ENCODE measurements around the gene SURF6. TPM values are rescaled to one million over a fixed set of nuclear protein-coding genes. Genes with fewer than 3 reads are reported as not detected.
"Not testable (repeated sequence)": the region's sequence is repeated elsewhere in the genome, so short reads cannot be mapped to it uniquely, and the experiment has no call there.

SURF6 gene
- polyA plus RNA-seq, 1 experiment = 8.4 TPM

DNA sequence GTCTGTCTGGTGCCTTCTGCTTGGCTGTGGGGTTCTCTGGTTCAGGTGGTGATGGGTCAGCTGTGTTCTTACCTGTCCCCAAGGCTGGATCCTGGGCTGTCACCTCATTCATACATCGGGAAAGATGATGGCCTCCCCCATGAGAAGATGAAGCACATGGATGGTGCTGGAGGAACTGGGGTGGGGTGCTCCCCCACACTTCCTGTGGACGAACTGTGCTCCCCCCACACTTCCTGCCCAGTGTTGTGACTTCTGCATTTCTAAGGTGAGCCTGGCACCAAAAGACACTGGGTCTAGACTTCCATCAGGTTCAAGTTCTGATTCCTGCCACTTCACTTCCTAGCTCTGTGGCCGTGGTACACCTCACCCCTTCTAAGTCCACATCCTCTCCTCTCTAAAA, 4.3 kb upstream of the SURF6 start:
- no peaks in the 10 kb centered on the region for H3K27me3 ChIP-seq (ENCODE audit: control insufficient read depth, insufficient read depth, low read length)
- ChIA-PET CTCF (interaction anchor here (1.3 to 1.4 kb wide), 2 partner anchors 11 to 154 kb away, joined by 3 read pairs; no protein-coding TSS in a partner anchor), POLR2A (interaction anchor here (0.5 kb wide), 1 partner anchor 23 kb away, joined by 3 read pairs; no protein-coding TSS in a partner anchor)
- no peak overlapping the region for H3K4me3 ChIP-seq (ENCODE audit: low read depth, low read length)
- TF ChIP-seq, protein P1, sequence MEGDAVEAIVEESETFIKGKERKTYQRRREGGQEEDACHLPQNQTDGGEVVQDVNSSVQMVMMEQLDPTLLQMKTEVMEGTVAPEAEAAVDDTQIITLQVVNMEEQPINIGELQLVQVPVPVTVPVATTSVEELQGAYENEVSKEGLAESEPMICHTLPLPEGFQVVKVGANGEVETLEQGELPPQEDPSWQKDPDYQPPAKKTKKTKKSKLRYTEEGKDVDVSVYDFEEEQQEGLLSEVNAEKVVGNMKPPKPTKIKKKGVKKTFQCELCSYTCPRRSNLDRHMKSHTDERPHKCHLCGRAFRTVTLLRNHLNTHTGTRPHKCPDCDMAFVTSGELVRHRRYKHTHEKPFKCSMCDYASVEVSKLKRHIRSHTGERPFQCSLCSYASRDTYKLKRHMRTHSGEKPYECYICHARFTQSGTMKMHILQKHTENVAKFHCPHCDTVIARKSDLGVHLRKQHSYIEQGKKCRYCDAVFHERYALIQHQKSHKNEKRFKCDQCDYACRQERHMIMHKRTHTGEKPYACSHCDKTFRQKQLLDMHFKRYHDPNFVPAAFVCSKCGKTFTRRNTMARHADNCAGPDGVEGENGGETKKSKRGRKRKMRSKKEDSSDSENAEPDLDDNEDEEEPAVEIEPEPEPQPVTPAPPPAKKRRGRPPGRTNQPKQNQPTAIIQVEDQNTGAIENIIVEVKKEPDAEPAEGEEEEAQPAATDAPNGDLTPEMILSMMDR (IDR thresholded peaks at IDR 0.05; ENCODE audit: insufficient read depth, low read depth, low read length) = no peak
- peaks cover 46% of the 10 kb centered on the region for H3K36me3 ChIP-seq (ENCODE audit: control insufficient read depth, insufficient read depth, low read length)
- no peak for DNase-seq (ENCODE audit: low read depth)

DNA sequence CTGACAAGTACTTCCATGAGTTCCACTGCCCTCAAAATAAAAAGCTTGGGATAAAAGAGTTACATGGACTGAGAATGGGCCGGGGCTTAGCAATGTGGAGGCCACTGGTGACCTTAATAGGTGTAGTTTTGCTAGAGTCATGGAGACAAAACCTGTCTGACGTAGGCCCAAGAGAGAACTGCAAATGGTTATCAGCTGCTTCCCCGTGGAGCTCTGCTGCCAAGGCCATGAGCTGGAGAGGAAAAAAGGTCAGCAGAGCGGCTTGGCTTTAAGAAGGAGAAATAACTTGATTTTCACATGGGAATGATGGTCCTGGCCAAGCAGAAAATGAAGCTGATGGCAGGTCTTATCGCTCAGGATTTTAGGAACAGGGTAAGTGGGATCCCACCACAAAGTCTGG, 3.7 kb upstream of the SURF6 start:
- ChIA-PET CTCF (interaction anchor here (1.3 kb wide), 1 partner anchor 12 kb away, joined by 3 read pairs; no protein-coding TSS in a partner anchor), POLR2A (interaction anchor here (0.7 kb wide), 1 partner anchor 263 kb away, joined by 3 read pairs; no protein-coding TSS in a partner anchor)
- DNase-seq (ENCODE audit: low read depth) = no peak
- Histone ChIP-seq H3K27me3 (ENCODE audit: control insufficient read depth, insufficient read depth, low read length) (no peaks in the 10 kb centered on the region), H3K4me3 (ENCODE audit: low read depth, low read length) (no peak overlapping the region), H3K36me3 (ENCODE audit: control insufficient read depth, insufficient read depth, low read length) (peaks cover 40% of the 10 kb centered on the region)
- TF ChIP-seq, protein P1 (IDR thresholded peaks at IDR 0.05; ENCODE audit: insufficient read depth, low read depth, low read length) = no peak

DNA sequence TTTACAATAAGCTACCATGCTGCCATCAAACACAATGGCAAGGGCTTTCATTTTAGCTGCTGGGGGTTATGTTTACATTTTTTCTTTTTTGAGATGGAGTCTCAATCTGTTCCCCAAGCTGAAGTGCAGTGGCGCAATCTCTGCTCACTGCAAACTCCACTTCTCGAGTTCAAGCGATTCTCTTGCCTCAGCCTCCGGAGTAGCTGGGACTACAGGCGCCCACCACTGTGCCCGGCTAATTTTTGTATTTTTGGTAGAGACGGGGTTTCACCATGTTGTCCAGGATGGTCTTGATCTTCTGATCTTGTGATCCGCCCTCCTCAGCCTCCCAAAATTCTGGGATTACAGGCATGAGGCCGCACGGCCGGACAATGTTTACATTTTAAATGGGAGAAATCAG, 1.1 kb downstream of the SURF6 start:
- DNase-seq (ENCODE audit: low read depth); H3K27me3 ChIP-seq (ENCODE audit: control insufficient read depth, insufficient read depth, low read length): not testable (repeated sequence)

DNA sequence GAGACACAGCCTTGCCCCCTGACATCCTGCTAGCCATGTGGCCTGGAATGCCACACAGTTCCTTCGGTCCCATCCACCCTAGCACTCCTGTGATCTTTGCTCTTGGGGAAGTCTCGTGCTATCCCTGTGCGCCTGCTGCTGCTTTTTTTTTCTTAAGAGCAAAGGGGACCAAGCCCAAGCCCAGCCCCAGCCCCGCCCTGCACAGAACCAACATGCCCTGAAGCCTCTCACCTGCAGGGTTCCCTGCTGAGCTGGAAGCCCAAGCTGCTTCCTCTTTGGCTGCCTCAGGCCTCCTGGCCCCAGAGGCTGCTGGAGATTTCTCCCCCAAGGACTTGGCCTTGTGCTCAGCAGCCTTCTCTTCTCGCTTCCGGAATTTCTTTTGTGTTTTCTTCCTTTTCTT, 1.8 kb downstream of the SURF6 start:
- TF ChIP-seq, protein P1 (IDR thresholded peaks at IDR 0.05; ENCODE audit: insufficient read depth, low read depth, low read length) = no peak
- CTCF ChIA-PET = interaction anchor here (0.6 to 1.3 kb wide), 5 partner anchors 8 to 148 kb away, joined by 3 read pairs; no protein-coding TSS in a partner anchor
- Histone ChIP-seq H3K4me3 (ENCODE audit: low read depth, low read length) (no peak overlapping the region), H3K36me3 (ENCODE audit: control insufficient read depth, insufficient read depth, low read length) (peaks cover 32% of the 10 kb centered on the region), H3K27me3 (ENCODE audit: control insufficient read depth, insufficient read depth, low read length) (no peaks in the 10 kb centered on the region)
- no peak for DNase-seq (ENCODE audit: low read depth)
- POLR2A ChIA-PET = no interaction called here

More for the DNA sequence above, 1.1 kb downstream of the SURF6 start:
- Histone ChIP-seq H3K36me3 (ENCODE audit: control insufficient read depth, insufficient read depth, low read length) (peaks cover 32% of the 10 kb centered on the region), H3K4me3 (ENCODE audit: low read depth, low read length) (peak overlapping the region; percentile 96)
- CTCF ChIA-PET = interaction anchor here (0.6 to 1.3 kb wide), 5 partner anchors 9 to 148 kb away, joined by 3 read pairs; no protein-coding TSS in a partner anchor
- POLR2A ChIA-PET = not testable (repeated sequence)

DNA sequence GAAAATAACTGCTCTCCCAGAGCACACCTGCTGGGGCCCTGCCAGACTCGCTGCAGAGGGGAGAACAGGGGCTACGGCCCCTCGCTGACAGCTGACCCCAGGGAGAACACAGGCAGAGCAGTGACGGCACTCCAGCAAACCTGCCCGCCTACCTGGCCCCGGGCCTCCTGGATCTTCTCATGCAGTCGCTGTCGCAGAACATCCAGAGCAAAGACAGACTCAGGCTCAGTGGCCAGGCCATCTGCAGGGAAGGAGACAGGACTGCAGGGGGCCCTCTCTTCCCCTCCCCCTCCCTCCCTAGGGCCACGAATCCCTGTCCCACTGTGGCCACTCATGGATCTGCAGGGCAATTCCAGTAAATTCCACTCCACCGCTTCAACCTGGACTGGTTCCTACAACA, 2.4 kb downstream of the SURF6 start:
- peaks cover 32% of the 10 kb centered on the region for H3K36me3 ChIP-seq (ENCODE audit: control insufficient read depth, insufficient read depth, low read length)
- TF ChIP-seq, protein P1 (IDR thresholded peaks at IDR 0.05; ENCODE audit: insufficient read depth, low read depth, low read length) = no peak
- ChIA-PET CTCF (interaction anchor here (0.6 kb wide), 1 partner anchor 70 kb away, joined by 3 read pairs; no protein-coding TSS in a partner anchor), POLR2A (no interaction called here)
- H3K27me3 ChIP-seq (ENCODE audit: control insufficient read depth, insufficient read depth, low read length) = no peaks in the 10 kb centered on the region
- DNase-seq (ENCODE audit: low read depth) = no peak
- no peak overlapping the region for H3K4me3 ChIP-seq (ENCODE audit: low read depth, low read length)

DNA sequence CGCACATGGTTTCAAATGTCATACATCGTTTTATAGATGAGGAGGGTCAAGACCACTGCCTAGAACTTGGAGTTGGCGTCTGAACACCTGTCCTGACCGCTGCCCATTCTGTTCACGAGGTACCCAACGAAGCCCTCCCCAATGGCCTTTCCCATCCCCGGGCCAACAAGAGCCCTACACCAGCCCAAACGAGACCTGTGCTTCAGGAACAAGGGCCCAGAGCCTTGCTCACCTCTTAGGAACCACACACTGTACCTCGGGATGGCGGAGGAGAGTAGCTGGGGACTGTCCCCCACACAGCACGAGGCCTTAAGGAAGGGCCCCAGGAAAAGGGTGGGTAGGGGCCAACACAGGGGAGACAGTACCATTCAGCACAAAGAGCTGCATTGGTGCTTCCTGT, 3.0 kb downstream of the SURF6 start:
- TF ChIP-seq, protein P1 (IDR thresholded peaks at IDR 0.05; ENCODE audit: insufficient read depth, low read depth, low read length) = no peak
- no peak for DNase-seq (ENCODE audit: low read depth)
- ChIA-PET POLR2A (no interaction called here), CTCF (interaction anchor here (0.7 kb wide), 1 partner anchor 394 kb away, joined by 3 read pairs; no protein-coding TSS in a partner anchor)
- Histone ChIP-seq H3K4me3 (ENCODE audit: low read depth, low read length) (no peak overlapping the region), H3K36me3 (ENCODE audit: control insufficient read depth, insufficient read depth, low read length) (peaks cover 32% of the 10 kb centered on the region), H3K27me3 (ENCODE audit: control insufficient read depth, insufficient read depth, low read length) (no peaks in the 10 kb centered on the region)
